ENCODE results near the gene HTR6. TPM values are rescaled to one million over a fixed set of nuclear protein-coding genes. Genes with fewer than 3 reads are reported as not detected.
A peak's percentile ranks its signal among the peaks of the same experiment; 100 is the strongest.

The HTR6 gene
- polyA plus RNA-seq, 1 donor from 2014 or later = not detected

DNA sequence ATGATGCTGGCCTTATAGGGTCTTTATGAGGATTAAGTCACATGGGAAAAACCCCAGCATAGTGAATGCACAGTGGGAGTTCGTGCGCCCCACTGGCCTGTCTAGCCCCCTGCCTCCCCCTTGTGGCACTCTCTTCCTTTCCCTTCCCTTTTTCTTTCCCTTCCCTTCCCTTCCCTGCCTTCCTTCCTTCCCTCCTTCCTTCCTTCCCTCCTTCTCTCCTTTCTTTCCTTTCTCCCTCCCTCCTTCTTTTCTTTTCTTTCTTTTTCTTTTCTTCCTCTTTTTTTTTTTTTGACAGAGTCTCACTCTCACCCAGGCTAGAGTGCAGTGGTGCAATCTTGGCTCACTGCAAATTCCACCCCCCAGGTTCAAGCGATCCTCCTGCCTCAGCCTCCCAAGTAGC lies 38.6 kb downstream of the HTR6 start:
- Histone ChIP-seq H3K27ac (ENCODE audit: low read length) (no peak overlapping the region), H3K9ac (ENCODE audit: low read length) (no peak overlapping the region), H3K79me2 (replicated peaks; ENCODE audit: insufficient read depth, low read length) (no peaks in the 10 kb centered on the region), H3K36me3 (ENCODE audit: insufficient read depth, low read length) (no peaks in the 10 kb centered on the region), H4K20me1 (ENCODE audit: insufficient read depth) (no peaks in the 10 kb centered on the region), H3K4me3 (ENCODE audit: low read length) (no peak overlapping the region), H3K27me3 (ENCODE audit: insufficient read depth, low read depth, low read length) (no peaks in the 10 kb centered on the region), H3K9me3 (ENCODE audit: low read length) (no peaks in the 10 kb centered on the region), H3F3A (ENCODE audit: insufficient read depth, low read length, poor library complexity, severe bottlenecking) (no peaks in the 10 kb centered on the region), H3K4me2 (ENCODE audit: low read length) (no peak overlapping the region), H2AFZ (ENCODE audit: low read depth, low read length) (no peak overlapping the region), H3K9me2 (ENCODE audit: insufficient read depth, low read length) (no peaks in the 10 kb centered on the region)
- TF ChIP-seq RAD21 (conservative IDR thresholded peaks at IDR 0.05) = no peak
- TF ChIP-seq, protein P1, sequence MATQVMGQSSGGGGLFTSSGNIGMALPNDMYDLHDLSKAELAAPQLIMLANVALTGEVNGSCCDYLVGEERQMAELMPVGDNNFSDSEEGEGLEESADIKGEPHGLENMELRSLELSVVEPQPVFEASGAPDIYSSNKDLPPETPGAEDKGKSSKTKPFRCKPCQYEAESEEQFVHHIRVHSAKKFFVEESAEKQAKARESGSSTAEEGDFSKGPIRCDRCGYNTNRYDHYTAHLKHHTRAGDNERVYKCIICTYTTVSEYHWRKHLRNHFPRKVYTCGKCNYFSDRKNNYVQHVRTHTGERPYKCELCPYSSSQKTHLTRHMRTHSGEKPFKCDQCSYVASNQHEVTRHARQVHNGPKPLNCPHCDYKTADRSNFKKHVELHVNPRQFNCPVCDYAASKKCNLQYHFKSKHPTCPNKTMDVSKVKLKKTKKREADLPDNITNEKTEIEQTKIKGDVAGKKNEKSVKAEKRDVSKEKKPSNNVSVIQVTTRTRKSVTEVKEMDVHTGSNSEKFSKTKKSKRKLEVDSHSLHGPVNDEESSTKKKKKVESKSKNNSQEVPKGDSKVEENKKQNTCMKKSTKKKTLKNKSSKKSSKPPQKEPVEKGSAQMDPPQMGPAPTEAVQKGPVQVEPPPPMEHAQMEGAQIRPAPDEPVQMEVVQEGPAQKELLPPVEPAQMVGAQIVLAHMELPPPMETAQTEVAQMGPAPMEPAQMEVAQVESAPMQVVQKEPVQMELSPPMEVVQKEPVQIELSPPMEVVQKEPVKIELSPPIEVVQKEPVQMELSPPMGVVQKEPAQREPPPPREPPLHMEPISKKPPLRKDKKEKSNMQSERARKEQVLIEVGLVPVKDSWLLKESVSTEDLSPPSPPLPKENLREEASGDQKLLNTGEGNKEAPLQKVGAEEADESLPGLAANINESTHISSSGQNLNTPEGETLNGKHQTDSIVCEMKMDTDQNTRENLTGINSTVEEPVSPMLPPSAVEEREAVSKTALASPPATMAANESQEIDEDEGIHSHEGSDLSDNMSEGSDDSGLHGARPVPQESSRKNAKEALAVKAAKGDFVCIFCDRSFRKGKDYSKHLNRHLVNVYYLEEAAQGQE (IDR thresholded peaks at IDR 0.05; ENCODE audit: borderline replicate concordance) = no peak
- TF ChIP-seq, protein P2, sequence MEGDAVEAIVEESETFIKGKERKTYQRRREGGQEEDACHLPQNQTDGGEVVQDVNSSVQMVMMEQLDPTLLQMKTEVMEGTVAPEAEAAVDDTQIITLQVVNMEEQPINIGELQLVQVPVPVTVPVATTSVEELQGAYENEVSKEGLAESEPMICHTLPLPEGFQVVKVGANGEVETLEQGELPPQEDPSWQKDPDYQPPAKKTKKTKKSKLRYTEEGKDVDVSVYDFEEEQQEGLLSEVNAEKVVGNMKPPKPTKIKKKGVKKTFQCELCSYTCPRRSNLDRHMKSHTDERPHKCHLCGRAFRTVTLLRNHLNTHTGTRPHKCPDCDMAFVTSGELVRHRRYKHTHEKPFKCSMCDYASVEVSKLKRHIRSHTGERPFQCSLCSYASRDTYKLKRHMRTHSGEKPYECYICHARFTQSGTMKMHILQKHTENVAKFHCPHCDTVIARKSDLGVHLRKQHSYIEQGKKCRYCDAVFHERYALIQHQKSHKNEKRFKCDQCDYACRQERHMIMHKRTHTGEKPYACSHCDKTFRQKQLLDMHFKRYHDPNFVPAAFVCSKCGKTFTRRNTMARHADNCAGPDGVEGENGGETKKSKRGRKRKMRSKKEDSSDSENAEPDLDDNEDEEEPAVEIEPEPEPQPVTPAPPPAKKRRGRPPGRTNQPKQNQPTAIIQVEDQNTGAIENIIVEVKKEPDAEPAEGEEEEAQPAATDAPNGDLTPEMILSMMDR (IDR thresholded peaks at IDR 0.05; ENCODE audit: poor library complexity, severe bottlenecking) = no peak
- TF ChIP-seq SMC3 (conservative IDR thresholded peaks at IDR 0.05; ENCODE audit: poor library complexity) = no peak
- no peak for TF ChIP-seq EZH2 (IDR thresholded peaks at IDR 0.05; ENCODE audit: borderline replicate concordance, insufficient read depth, low read length, poor library complexity, severe bottlenecking)
- TF ChIP-seq MXI1 (conservative IDR thresholded peaks at IDR 0.05; ENCODE audit: poor library complexity, severe bottlenecking) = no peak
- no peak for TF ChIP-seq POLR2AphosphoS5 (IDR thresholded peaks at IDR 0.05)
- no peak for TF ChIP-seq EP300 (conservative IDR thresholded peaks at IDR 0.05; ENCODE audit: poor library complexity, severe bottlenecking)
- TF ChIP-seq TAF1 (IDR thresholded peaks at IDR 0.05; ENCODE audit: low read depth) = no peak

DNA sequence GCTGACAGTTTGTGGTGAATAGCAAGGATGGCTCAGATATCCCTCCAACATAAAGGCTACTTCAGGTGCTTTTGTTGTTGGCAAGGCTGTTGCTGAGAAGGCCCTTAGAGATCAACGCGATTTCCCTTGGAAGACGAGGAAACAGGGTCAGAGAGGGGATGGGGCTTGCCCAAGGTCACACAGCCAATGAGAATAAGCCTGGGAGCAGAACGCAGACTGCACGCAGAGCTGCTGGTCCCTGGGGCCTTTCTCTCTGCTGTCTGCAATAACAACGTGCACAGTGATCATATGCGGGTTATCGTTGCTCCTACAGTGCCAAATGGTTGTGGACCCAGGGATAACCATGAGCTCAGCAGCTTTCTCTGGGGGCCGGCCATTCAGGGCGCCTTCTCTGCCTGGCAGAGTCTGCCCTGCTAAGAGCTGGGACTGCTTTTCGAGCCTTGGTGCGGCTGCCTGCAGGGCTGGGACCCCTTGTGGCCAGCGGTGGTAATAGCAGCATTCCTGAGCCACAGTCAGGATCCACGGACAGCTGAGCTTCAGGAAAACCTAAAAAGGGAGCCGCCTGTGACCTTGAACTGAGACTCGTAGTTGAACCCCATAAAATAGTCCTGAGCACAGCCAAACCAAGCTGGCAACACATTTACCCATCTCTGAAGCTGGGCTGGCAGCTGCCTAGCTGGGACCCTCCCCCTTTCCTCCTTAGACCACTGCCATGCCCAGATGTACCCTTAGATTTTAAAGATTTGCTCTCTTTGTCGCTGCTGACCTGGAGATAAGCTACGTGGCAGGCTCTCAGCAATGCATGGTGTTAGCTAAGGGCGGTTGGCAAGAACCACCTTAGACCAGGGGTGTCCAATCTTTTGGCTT lies 39.8 kb downstream of the HTR6 start:
- no peaks in the 10 kb centered on the region for H3F3A ChIP-seq (ENCODE audit: insufficient read depth, low read length, poor library complexity, severe bottlenecking)
- no peaks in the 10 kb centered on the region for H4K20me1 ChIP-seq (ENCODE audit: insufficient read depth)
- TF ChIP-seq MXI1 (conservative IDR thresholded peaks at IDR 0.05; ENCODE audit: poor library complexity, severe bottlenecking) (no peak), EP300 (conservative IDR thresholded peaks at IDR 0.05; ENCODE audit: poor library complexity, severe bottlenecking) (no peak), RAD21 (conservative IDR thresholded peaks at IDR 0.05) (peak; percentile 73), SMC3 (conservative IDR thresholded peaks at IDR 0.05; ENCODE audit: poor library complexity) (peak; percentile 81), TAF1 (IDR thresholded peaks at IDR 0.05; ENCODE audit: low read depth) (no peak), POLR2AphosphoS5 (IDR thresholded peaks at IDR 0.05) (no peak), EZH2 (IDR thresholded peaks at IDR 0.05; ENCODE audit: borderline replicate concordance, insufficient read depth, low read length, poor library complexity, severe bottlenecking) (no peak)
- TF ChIP-seq, protein P2 (IDR thresholded peaks at IDR 0.05; ENCODE audit: poor library complexity, severe bottlenecking) = peak; percentile 93
- TF ChIP-seq, protein P1 (IDR thresholded peaks at IDR 0.05; ENCODE audit: borderline replicate concordance) = no peak
- no peaks in the 10 kb centered on the region for H3K79me2 ChIP-seq (replicated peaks; ENCODE audit: insufficient read depth, low read length)
- no peak overlapping the region for H2AFZ ChIP-seq (ENCODE audit: low read depth, low read length)
- H3K36me3 ChIP-seq (ENCODE audit: insufficient read depth, low read length) = no peaks in the 10 kb centered on the region
- H3K9me2 ChIP-seq (ENCODE audit: insufficient read depth, low read length) = no peaks in the 10 kb centered on the region
- peak overlapping the region; percentile 27 for H3K9ac ChIP-seq (ENCODE audit: low read length)
- no peak overlapping the region for H3K4me2 ChIP-seq (ENCODE audit: low read length)
- peak overlapping the region; percentile 45 for H3K4me3 ChIP-seq (ENCODE audit: low read length)
- H3K27ac ChIP-seq (ENCODE audit: low read length) = no peak overlapping the region
- H3K9me3 ChIP-seq (ENCODE audit: low read length) = no peaks in the 10 kb centered on the region
- no peaks in the 10 kb centered on the region for H3K27me3 ChIP-seq (ENCODE audit: insufficient read depth, low read depth, low read length)

All from neural cell (in vitro differentiated cells).